HepG2 (cell line): ENCODE results near the gene ATXN7L3. TPM values are rescaled to one million over a fixed set of nuclear protein-coding genes. Genes with fewer than 3 reads are reported as not detected.

Experiments
- AKAP8 ChIP-seq: sonication (generic); formaldehyde crosslinking; IDR thresholded peaks from 2 replicates; pipeline ENCODE4 v1.5.1; 2020; ENCODE audit warnings: mild to moderate bottlenecking, missing genetic modification reagents
- CHD4 ChIP-seq: fragments of 200-600 bp; sonication (generic); IDR thresholded peaks from 2 replicates; pipeline ENCODE4 v1.7.0; 2017; ENCODE audit warnings: mild to moderate bottlenecking, low read length, borderline replicate concordance
- GABPB1 ChIP-seq: IDR thresholded peaks from 2 replicates; pipeline ENCODE4 v1.6.1; 2016; ENCODE audit warnings: mild to moderate bottlenecking, missing genetic modification reagents, moderate library complexity, missing compliant biosample characterization
- HCFC1 ChIP-seq: fragments of 150-350 bp; IDR thresholded peaks from 2 replicates; pipeline ENCODE4 v1.6.1; 2014; ENCODE audit warnings: low read depth, low read length
- JARID2 ChIP-seq: sonication (generic); formaldehyde crosslinking; IDR thresholded peaks from 2 replicates; pipeline ENCODE4 v1.8.1; 2023; ENCODE audit warnings: missing genetic modification reagents, inconsistent platforms; ENCODE audit not compliant: insufficient replicate concordance
- KAT2B ChIP-seq: fragments of 150-350 bp; IDR thresholded peaks from 2 replicates; pipeline ENCODE4 v1.6.1; 2014; ENCODE audit warnings: low read depth, low read length, borderline replicate concordance
- MATR3 ChIP-seq: sonication (generic); formaldehyde crosslinking; IDR thresholded peaks from 2 replicates; pipeline ENCODE4 v1.4.0; 2020; ENCODE audit warnings: missing genetic modification reagents
- NR3C1 ChIP-seq: sonication (generic); formaldehyde crosslinking; IDR thresholded peaks from 2 replicates; pipeline ENCODE4 v1.4.0; 2020; ENCODE audit warnings: missing genetic modification reagents
- SP2 ChIP-seq: sonication (generic); formaldehyde crosslinking; IDR thresholded peaks from 2 replicates; pipeline ENCODE4 v1.5.1; 2020; ENCODE audit warnings: mild to moderate bottlenecking, missing genetic modification reagents
- TBX2 ChIP-seq: sonication (generic); formaldehyde crosslinking; IDR thresholded peaks from 2 replicates; pipeline ENCODE4 v1.5.0; 2020; ENCODE audit warnings: missing genetic modification reagents, mild to moderate bottlenecking, borderline replicate concordance
- YEATS4 ChIP-seq: sonication (generic); formaldehyde crosslinking; IDR thresholded peaks from 2 replicates; pipeline ENCODE4 v1.4.0; 2020; ENCODE audit warnings: missing genetic modification reagents, borderline replicate concordance
- ZC3H4 ChIP-seq: sonication (generic); formaldehyde crosslinking; IDR thresholded peaks from 2 replicates; pipeline ENCODE4 v1.4.0; 2020; ENCODE audit warnings: missing genetic modification reagents, borderline replicate concordance
- ZKSCAN8 ChIP-seq: IDR thresholded peaks from 2 replicates; pipeline ENCODE4 v1.6.1; 2016; ENCODE audit warnings: borderline replicate concordance, missing genetic modification reagents, missing compliant biosample characterization
- ZNF143 ChIP-seq: sonication (generic); formaldehyde crosslinking; IDR thresholded peaks from 2 replicates; pipeline ENCODE4 v1.4.0; 2020; ENCODE audit warnings: missing genetic modification reagents
- ZNF235 ChIP-seq: sonication (generic); formaldehyde crosslinking; IDR thresholded peaks from 2 replicates; pipeline ENCODE4 v1.8.1; 2023; ENCODE audit warnings: mild to moderate bottlenecking, missing genetic modification reagents, borderline replicate concordance
- ZNF337 ChIP-seq: sonication (generic); formaldehyde crosslinking; IDR thresholded peaks from 2 replicates; pipeline ENCODE4 v1.5.1; 2020; ENCODE audit warnings: missing genetic modification reagents, low read depth, mild to moderate bottlenecking, borderline replicate concordance
- ZNF33B ChIP-seq: sonication (generic); formaldehyde crosslinking; IDR thresholded peaks from 2 replicates; pipeline ENCODE4 v1.5.1; 2020; ENCODE audit warnings: mild to moderate bottlenecking, missing genetic modification reagents
- ZNF432 ChIP-seq: sonication (generic); formaldehyde crosslinking; IDR thresholded peaks from 2 replicates; pipeline ENCODE4 v1.5.0; 2020; ENCODE audit warnings: missing genetic modification reagents, mild to moderate bottlenecking, borderline replicate concordance
- ZNF468 ChIP-seq: sonication (generic); formaldehyde crosslinking; IDR thresholded peaks from 2 replicates; pipeline ENCODE4 v1.8.0; 2022; ENCODE audit warnings: mild to moderate bottlenecking, moderate library complexity, missing genetic modification reagents
- ZNF484 ChIP-seq: sonication (generic); formaldehyde crosslinking; IDR thresholded peaks from 2 replicates; pipeline ENCODE4 v1.5.1; 2020; ENCODE audit warnings: mild to moderate bottlenecking, low read depth, missing genetic modification reagents, borderline replicate concordance
- ZNF713 ChIP-seq: sonication (generic); formaldehyde crosslinking; IDR thresholded peaks from 2 replicates; pipeline ENCODE4 v1.4.0; 2020; ENCODE audit warnings: mild to moderate bottlenecking, missing genetic modification reagents
- polyA plus RNA-seq, 8 experiments: library from polyadenylated mRNA; depleted of rRNA in 3 of 8; stranded (reverse) in 7 of 8; unstranded in 1 of 8; fragments of >200 nt; fragmentation: Illumina TruSeq in 4 of 8; extraction: Trizol in 4 of 8; gene quantifications; 2 replicates each; pipeline versions ENCODE4 v1.2.1 to v1.2.3, GENCODE V29; 2011 to 2016; ENCODE audit warnings: low read depth in 4 of 8, missing spikeins in 1 of 8, mixed read lengths in 1 of 8; ENCODE audit not compliant: insufficient read depth in 1 of 8
- total RNA-seq, 5 experiments: library from RNA; depleted of rRNA; stranded (reverse); fragments of >200 nt; fragmentation: Illumina TruSeq; extraction: Trizol; gene quantifications; 2 replicates each; pipeline ENCODE4 v1.2.3, GENCODE V29; 2016; ENCODE audit warnings: low read depth in 1 of 5
- TF ChIP-seq, protein P1 (sequence below): sonication (generic); formaldehyde crosslinking; IDR thresholded peaks from 2 replicates; pipeline ENCODE4 v1.4.0; 2020; ENCODE audit warnings: missing genetic modification reagents
- TF ChIP-seq, protein P2 (sequence below): sonication (generic); formaldehyde crosslinking; IDR thresholded peaks from 2 replicates; pipeline ENCODE4 v1.8.1; 2023; ENCODE audit warnings: mild to moderate bottlenecking, missing genetic modification reagents
- TF ChIP-seq, protein P3 (sequence below): sonication (generic); formaldehyde crosslinking; IDR thresholded peaks from 2 replicates; pipeline ENCODE4 v1.9.0; 2022; ENCODE audit warnings: missing genetic modification reagents, mild to moderate bottlenecking, borderline replicate concordance
- TF ChIP-seq, protein P4 (sequence below): sonication (generic); formaldehyde crosslinking; IDR thresholded peaks from 2 replicates; pipeline ENCODE4 v1.4.0; 2020; ENCODE audit warnings: mild to moderate bottlenecking, missing genetic modification reagents

The ATXN7L3 gene
- total and polyA plus RNA-seq, 2 of the 13 experiments (the other 11 are each of a cell fraction or from before 2014, with no cell fraction given) = 44.5 to 59.1 TPM

DNA sequence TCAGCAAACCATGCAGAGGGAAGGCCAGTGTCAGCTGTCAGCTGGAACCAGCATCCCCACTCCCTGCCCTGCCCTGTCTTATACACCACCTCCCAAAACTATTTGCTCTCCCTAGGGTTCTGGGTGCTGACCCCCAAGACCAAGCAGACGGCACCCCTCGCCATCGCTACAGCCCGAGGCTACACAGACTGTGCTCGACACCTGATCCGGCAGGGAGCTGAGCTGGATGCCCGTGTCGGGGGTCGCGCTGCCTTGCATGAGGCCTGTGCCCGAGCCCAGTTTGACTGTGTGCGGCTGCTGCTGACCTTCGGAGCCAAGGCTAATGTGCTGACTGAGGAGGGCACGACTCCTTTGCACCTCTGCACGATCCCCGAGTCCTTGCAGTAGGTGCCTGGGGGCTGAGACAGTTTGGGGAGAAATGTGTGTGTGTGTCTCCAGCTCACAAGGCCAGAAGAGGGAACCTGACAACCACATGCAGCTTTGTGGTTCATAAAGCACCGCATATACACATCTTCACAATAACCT is 27.7 kb downstream of the ATXN7L3 start (continued):
- TF ChIP-seq ZNF337 (CRISPR knock-in tag) = no peak
- TF ChIP-seq ZNF235 (CRISPR knock-in tag) = no peak
- TF ChIP-seq, protein P1, sequence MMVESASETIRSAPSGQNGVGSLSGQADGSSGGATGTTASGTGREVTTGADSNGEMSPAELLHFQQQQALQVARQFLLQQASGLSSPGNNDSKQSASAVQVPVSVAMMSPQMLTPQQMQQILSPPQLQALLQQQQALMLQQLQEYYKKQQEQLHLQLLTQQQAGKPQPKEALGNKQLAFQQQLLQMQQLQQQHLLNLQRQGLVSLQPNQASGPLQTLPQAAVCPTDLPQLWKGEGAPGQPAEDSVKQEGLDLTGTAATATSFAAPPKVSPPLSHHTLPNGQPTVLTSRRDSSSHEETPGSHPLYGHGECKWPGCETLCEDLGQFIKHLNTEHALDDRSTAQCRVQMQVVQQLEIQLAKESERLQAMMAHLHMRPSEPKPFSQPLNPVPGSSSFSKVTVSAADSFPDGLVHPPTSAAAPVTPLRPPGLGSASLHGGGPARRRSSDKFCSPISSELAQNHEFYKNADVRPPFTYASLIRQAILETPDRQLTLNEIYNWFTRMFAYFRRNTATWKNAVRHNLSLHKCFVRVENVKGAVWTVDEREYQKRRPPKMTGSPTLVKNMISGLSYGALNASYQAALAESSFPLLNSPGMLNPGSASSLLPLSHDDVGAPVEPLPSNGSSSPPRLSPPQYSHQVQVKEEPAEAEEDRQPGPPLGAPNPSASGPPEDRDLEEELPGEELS (CRISPR knock-in tag) = no peak
- no peak for TF ChIP-seq JARID2 (CRISPR knock-in tag)
- TF ChIP-seq MATR3 (CRISPR knock-in tag) = no peak
- TF ChIP-seq ZNF713 (CRISPR knock-in tag) = no peak
- TF ChIP-seq, protein P2, sequence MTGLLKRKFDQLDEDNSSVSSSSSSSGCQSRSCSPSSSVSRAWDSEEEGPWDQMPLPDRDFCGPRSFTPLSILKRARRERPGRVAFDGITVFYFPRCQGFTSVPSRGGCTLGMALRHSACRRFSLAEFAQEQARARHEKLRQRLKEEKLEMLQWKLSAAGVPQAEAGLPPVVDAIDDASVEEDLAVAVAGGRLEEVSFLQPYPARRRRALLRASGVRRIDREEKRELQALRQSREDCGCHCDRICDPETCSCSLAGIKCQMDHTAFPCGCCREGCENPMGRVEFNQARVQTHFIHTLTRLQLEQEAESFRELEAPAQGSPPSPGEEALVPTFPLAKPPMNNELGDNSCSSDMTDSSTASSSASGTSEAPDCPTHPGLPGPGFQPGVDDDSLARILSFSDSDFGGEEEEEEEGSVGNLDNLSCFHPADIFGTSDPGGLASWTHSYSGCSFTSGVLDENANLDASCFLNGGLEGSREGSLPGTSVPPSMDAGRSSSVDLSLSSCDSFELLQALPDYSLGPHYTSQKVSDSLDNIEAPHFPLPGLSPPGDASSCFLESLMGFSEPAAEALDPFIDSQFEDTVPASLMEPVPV (CRISPR knock-in tag) = peak; percentile 65; the same call in 1 of the 2 replicates
- TF ChIP-seq ZNF432 = no peak
- TF ChIP-seq ZKSCAN8 = no peak
- TF ChIP-seq KAT2B = no peak
- TF ChIP-seq AKAP8 (CRISPR knock-in tag) = peak; percentile 54; the same call in 1 of the 2 replicates
- TF ChIP-seq YEATS4 (CRISPR knock-in tag) = no peak
- no peak for TF ChIP-seq ZNF484
- TF ChIP-seq ZC3H4 (CRISPR knock-in tag) = no peak
- no peak for TF ChIP-seq TBX2 (CRISPR knock-in tag)
- no peak for TF ChIP-seq GABPB1 (CRISPR knock-in tag)
- TF ChIP-seq ZNF468 (CRISPR knock-in tag) = no peak
- 0 out of 2 replicates have a peak, but pooled peaks have one; percentile 38 for TF ChIP-seq ZNF33B (CRISPR knock-in tag)
- TF ChIP-seq SP2 (CRISPR knock-in tag) = no peak
- no peak for TF ChIP-seq HCFC1
- no peak for TF ChIP-seq NR3C1
- TF ChIP-seq, protein P3, sequence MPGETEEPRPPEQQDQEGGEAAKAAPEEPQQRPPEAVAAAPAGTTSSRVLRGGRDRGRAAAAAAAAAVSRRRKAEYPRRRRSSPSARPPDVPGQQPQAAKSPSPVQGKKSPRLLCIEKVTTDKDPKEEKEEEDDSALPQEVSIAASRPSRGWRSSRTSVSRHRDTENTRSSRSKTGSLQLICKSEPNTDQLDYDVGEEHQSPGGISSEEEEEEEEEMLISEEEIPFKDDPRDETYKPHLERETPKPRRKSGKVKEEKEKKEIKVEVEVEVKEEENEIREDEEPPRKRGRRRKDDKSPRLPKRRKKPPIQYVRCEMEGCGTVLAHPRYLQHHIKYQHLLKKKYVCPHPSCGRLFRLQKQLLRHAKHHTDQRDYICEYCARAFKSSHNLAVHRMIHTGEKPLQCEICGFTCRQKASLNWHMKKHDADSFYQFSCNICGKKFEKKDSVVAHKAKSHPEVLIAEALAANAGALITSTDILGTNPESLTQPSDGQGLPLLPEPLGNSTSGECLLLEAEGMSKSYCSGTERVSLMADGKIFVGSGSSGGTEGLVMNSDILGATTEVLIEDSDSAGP (CRISPR knock-in tag) = no peak
- TF ChIP-seq, protein P4, sequence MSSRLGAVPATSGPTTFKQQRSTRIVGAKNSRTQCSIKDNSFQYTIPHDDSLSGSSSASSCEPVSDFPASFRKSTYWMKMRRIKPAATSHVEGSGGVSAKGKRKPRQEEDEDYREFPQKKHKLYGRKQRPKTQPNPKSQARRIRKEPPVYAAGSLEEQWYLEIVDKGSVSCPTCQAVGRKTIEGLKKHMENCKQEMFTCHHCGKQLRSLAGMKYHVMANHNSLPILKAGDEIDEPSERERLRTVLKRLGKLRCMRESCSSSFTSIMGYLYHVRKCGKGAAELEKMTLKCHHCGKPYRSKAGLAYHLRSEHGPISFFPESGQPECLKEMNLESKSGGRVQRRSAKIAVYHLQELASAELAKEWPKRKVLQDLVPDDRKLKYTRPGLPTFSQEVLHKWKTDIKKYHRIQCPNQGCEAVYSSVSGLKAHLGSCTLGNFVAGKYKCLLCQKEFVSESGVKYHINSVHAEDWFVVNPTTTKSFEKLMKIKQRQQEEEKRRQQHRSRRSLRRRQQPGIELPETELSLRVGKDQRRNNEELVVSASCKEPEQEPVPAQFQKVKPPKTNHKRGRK (CRISPR knock-in tag) = no peak
- no peak for TF ChIP-seq CHD4
- TF ChIP-seq ZNF143 (CRISPR knock-in tag) = no peak
